ENCODE measurements around the gene POU2AF3. TPM values are rescaled to one million over a fixed set of nuclear protein-coding genes. Genes with fewer than 3 reads are reported as not detected.

The POU2AF3 gene
- total RNA-seq, 1 experiment from 2014 or later: not detected

GRCh38 chr11:111352935-111353710 is 54.8 kb downstream of the POU2AF3 start:
- CTCF ChIA-PET: no interaction called here
- TF ChIP-seq TCF7L2 (IDR thresholded peaks at IDR 0.05; ENCODE audit: borderline replicate concordance, extremely low read depth, insufficient read depth, insufficient read length) (no peak), CBX3 (IDR thresholded peaks at IDR 0.05; ENCODE audit: low read depth) (no peak), REST (IDR thresholded peaks at IDR 0.05; ENCODE audit: low read depth) (no peak), CEBPB (IDR thresholded peaks at IDR 0.05; ENCODE audit: low read depth) (no peak), SIN3A (IDR thresholded peaks at IDR 0.05; ENCODE audit: low read depth) (no peak), POLR2AphosphoS5 (IDR thresholded peaks at IDR 0.05; ENCODE audit: low read depth, low read length) (no peak), EZH2 (IDR thresholded peaks at IDR 0.05) (no peak), POLR2A (IDR thresholded peaks at IDR 0.05; ENCODE audit: borderline replicate concordance, extremely low read depth, insufficient read depth, insufficient read length) (no peak), FOSL1 (IDR thresholded peaks at IDR 0.05; ENCODE audit: low read depth) (no peak), MAX (IDR thresholded peaks at IDR 0.05) (no peak), EGR1 (IDR thresholded peaks at IDR 0.05; ENCODE audit: low read depth) (no peak), EZH2phosphoT487 (IDR thresholded peaks at IDR 0.05; ENCODE audit: borderline replicate concordance) (no peak), SP1 (IDR thresholded peaks at IDR 0.05; ENCODE audit: low read depth) (no peak), JUND (IDR thresholded peaks at IDR 0.05) (no peak)
- RAD21 ChIA-PET (ENCODE audit: low non-redundant PET in 1 of 2, low total read pairs in 2 of 2, uncharacterized antibody in 2 of 2, unreplicated experiment in 2 of 2): no interaction called here
- Histone ChIP-seq H3K4me3 (replicated peaks in 1 of 2; ENCODE audit: low read depth in 1 of 2, low read length in 2 of 2) (no peak overlapping the region), H3K9me2 (ENCODE audit: insufficient read depth) (no peaks in the 10 kb centered on the region), H3K36me3 (ENCODE audit: control insufficient read depth in 1 of 2, insufficient read depth in 2 of 2, low read length in 2 of 2) (no peaks in the 10 kb centered on the region), H3K27me3 (ENCODE audit: insufficient read depth, low read length) (peaks cover 11% of the 10 kb centered on the region; the same call in 1 of the 2 replicates), H3K4me2 (ENCODE audit: low read length) (no peak overlapping the region), H4K20me1 (ENCODE audit: insufficient read depth) (no peaks in the 10 kb centered on the region), H3K79me2 (ENCODE audit: insufficient read depth, low read length) (no peaks in the 10 kb centered on the region), H3K9me3 (ENCODE audit: control insufficient read depth in 1 of 2, insufficient read depth in 1 of 2, low read depth in 1 of 2, low read length in 2 of 2) (no peaks in the 10 kb centered on the region), H3K27ac (ENCODE audit: low read depth, low read length) (no peak overlapping the region), H3K4me1 (ENCODE audit: control insufficient read depth in 1 of 2, insufficient read depth in 2 of 2, low read length in 2 of 2) (no peaks in the 10 kb centered on the region), H3K9ac (ENCODE audit: low read length) (no peak overlapping the region), H2AFZ (ENCODE audit: low read depth, low read length, poor library complexity, severe bottlenecking) (no peak overlapping the region)
- BruUV-seq (replicated peaks): no TSS peak
- ATAC-seq (no peak), DNase-seq (ENCODE audit: low read depth, low spot score) (no peak)
- POLR2A ChIA-PET: no interaction called here
- intact Hi-C loops (cut with micrococcal nuclease): no loop called here

Data from HCT116 (cell line).